Kidney capillary endothelial cell (primary cell): ENCODE data around the gene PLBD1.

Experiments used
- DNase-seq: peaks from one replicate; pipeline ENCODE4 v3.0.0-alpha.2; 2018; ENCODE audit warnings: low spot score

PLBD1 gene

DNA sequence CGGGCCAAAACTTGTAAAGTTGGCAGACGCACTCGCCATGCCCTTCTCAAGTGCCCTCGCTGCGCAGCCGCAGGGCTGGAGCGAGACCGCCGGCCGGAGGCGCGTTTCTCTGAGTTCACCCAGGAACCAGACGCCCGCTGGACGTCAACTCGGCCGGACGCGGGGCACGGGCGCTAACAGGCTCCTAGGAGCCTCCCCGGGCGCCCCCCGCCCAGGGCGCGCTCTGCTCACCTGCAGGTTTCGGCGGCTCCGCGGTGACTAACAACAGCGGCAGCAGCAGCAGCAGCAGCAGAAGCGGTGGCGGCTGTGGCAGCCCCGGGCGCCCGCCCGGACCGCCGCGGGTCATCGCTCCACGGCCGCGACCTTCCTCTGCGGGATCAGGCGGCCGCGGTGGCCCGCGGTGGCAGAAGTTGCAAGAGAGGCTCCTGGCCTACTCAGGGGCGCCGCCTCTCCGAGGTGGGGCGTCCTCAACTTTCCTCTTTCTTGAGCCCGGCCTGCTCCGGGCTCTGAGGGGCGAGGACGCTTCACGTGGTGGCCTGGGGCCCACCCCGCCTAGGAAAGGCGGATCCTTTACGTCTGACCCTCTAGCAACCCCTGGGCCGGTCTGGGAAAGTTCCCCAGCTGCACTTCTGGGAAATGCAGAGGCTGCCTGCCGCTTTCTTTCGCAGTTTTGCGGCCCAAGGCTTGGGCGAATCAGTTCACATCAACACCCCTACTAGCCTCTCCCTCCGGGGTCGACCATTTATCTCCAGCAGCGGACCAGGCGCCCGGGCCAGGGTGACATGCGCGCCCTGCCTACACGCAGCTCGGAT lies at the start of gene PLBD1:
PLBD1 (minus strand) TSS at position 533 of the 812 bp plus-strand sequence; CDS start at position 346, 187 bp downstream.
- peak; percentile 21 for DNase-seq

GRCh38 chr12:14614704-14615121 lies 47.0 kb upstream of the PLBD1 start:
- DNase-seq, result no peak

- no peak for DNase-seq
These were observed 46.0 kb upstream of the PLBD1 start for GRCh38 chr12:14613718-14614117.

GRCh38 chr12:14612898-14613445 lies 45.3 kb upstream of the PLBD1 start:
- DNase-seq, result no peak

DNA sequence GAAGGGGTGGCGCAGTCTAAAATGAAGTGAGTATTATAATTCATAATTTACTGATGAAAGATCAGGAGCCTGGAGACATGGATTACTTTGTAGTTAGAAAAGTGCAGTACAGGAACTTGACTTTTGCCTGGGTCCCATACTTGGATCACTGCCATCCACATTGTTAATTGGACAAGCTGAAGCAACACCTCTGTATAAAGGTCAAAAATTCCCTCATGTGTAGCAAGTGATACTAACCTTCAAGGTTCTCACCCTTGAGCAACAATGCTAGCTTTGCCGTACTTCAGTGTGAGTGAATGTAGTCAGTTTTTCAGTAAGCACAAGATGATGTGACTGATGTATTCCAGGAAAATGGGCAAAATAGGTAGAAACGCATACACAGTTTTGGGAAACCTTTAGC lies 44.6 kb upstream of the PLBD1 start:
- DNase-seq, result no peak

DNA sequence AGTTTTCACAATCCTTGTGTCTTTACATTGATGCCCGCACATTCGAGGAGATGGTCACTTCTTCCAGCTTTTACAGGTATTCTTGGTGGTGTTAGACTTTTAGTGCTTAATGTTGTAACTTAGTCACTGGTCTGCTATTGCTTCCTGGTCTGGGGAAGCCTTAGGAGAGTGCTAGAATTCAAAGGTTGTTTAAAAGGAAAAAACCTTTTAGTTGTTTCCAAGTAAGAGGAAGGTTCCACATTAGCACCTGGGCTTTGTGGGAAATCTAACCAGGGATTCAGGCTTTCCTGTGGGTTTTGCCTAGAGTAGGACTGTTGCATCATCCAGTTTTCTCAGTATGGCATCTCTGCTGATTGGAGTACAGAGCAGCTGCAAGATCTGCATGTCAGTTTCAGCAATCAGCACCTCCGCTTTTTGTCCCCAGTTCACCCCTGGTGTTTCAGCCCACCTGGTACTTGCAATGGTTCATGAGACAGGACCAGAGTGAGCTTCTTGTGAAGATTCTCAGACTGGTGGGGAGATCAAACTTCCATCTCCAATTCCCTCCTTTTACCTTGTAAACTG lies 44.0 kb upstream of the PLBD1 start:
- DNase-seq, result no peak

GRCh38 chr12:14607568-14607967 lies 39.9 kb upstream of the PLBD1 start:
- no peak for DNase-seq

DNA sequence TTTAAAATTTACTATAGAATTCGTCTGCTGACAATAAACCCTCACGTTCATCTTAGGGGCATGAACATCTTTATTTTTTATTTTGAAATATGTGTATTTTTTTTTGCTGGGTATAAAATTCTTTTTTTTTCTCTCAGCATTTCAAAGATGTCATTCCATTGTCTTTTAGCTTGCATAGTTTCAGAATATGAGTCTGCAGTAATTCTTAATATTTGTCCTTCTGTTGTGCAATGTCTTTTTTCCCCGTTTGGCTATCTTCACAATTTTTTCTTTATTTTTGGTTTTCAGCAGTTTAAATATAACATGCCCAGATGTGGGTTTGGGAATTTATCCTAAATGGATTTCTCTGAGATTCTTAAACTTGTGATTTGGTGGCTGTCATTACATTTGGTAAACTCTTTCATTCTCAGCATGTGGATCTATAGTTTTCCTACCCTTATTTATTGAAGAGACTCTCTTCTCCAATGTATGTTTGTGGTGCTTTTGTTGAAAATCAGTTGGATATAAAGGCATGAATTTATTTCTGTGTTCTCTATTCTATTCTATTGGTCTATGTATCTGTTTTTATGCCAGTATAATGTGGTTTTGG lies 37.8 kb upstream of the PLBD1 start:
- DNase-seq, result no peak

GRCh38 chr12:14601692-14602478 lies 34.2 kb upstream of the PLBD1 start:
- DNase-seq, result no peak

GRCh38 chr12:14597480-14597879 lies 29.8 kb upstream of the PLBD1 start:
- DNase-seq, result no peak

- DNase-seq, result no peak
These were observed 24.0 kb upstream of the PLBD1 start for GRCh38 chr12:14591719-14592118.

- no peak for DNase-seq
These were observed 21.7 kb upstream of the PLBD1 start for GRCh38 chr12:14589169-14590004.

- no peak for DNase-seq
These were observed 20.9 kb upstream of the PLBD1 start for GRCh38 chr12:14588571-14588970.

GRCh38 chr12:14578646-14579045 lies 11.0 kb upstream of the PLBD1 start:
- no peak for DNase-seq

DNA sequence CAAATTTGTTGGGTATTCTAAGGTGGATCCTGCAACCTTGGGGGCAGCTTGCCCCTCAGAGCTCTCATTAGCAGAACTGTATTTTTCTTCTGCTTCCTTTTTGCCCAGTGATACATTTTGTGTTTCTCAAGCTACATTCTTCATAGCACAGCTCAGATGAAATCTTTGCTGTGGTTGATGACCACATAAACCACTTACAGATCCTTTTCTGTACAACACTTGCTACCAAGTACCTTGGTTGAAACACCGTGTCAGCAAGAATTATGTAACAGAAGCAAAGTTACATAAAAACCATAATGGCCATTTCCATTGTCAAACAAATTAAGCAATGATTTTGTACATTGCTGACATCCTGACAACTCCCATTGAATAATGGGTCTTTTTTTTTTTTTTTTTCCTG lies 9.7 kb upstream of the PLBD1 start:
- no peak for DNase-seq

DNA sequence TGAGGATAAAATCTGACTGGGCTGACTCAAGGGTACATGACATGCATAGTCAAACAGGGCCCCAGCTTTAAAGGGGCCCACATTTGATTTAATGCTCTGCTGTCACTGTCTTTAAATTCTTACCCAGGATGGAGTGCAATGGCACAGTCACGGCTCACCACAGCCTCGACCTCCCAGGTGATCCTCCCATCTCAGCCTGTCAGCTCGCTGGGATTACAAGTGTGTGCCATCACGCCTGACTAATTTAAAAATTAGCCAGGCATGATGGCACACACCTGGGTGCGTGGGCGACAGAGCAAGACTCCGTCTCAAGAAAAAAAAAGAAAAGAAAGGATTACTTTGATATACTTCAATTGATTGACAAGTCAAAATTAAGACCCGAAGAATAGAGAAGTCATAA lies 9.2 kb upstream of the PLBD1 start:
- no peak for DNase-seq

GRCh38 chr12:14575585-14575984 lies 7.9 kb upstream of the PLBD1 start:
- no peak for DNase-seq

GRCh38 chr12:14573118-14573517 lies 5.4 kb upstream of the PLBD1 start:
- DNase-seq, result no peak

DNA sequence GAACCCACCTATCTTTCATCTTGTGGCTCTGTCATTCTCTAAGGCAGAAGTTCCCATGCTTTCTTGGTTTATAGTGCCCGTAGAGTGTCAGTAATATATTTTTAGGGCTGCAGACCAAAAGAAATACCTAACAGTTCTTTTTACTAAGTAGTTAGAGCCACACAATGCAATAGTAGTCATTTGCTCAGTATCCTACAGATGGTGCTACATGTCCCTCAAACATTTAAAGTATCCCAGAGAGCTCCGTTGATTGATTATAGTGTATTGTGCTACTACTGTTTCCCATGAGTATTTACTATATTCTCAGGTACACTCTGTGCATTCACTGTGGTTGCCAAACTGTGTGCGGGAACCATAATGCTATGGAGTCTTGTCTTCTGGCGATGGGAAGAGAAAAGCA lies 4.7 kb upstream of the PLBD1 start:
- DNase-seq, result no peak

DNA sequence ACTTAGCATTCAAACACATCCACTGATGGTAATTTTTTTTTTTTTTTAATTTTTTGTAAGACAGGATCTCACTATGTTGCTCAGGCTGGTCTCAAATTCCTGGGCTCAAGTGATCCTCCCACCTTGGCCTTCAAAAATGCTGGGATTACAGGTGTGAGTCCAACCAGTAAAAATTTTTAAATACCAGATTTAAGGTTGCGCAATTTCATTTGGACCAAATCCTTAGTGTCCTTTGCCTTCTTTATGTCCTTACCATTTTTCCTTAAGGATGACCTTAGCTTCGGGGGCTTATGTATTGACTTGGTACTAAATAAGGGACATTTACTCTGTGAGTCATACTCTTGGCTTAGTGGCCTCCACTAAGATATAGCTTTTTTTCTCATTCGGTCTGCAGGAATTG lies 4.1 kb upstream of the PLBD1 start:
- no peak for DNase-seq

- DNase-seq, result no peak
These were observed 2.5 kb upstream of the PLBD1 start for GRCh38 chr12:14570231-14570630.
